Astrocyte (in vitro differentiated cells and primary cell): ENCODE measurements around the gene MICAL2. TPM values are rescaled to one million over a fixed set of nuclear protein-coding genes. Genes with fewer than 3 reads are reported as not detected.

ENCODE experiments used
- DNase-seq: peaks from one replicate; pipeline ENCODE4 v3.0.0-alpha.2; 2010; ENCODE audit warnings: low read depth
- FAIRE-seq: peaks from 2 replicates; lab custom pipeline; 2011; peaks lifted over from hg19 to GRCh38; lab: Jason Lieb, UNC
- H2AFZ ChIP-seq: 2 replicates; pipeline ENCODE4 v1.6.0; 2012; ENCODE audit warnings: low read depth, low read length, inconsistent platforms
- H3K27ac ChIP-seq: 2 replicates; pipeline ENCODE4 v1.5.1; 2011; ENCODE audit warnings: low read depth, low read length, inconsistent platforms
- H3K27me3 ChIP-seq: 2 replicates; pipeline ENCODE4 v1.6.0; 2011; ENCODE audit warnings: low read length, inconsistent platforms; ENCODE audit not compliant: insufficient read depth
- H3K36me3 ChIP-seq: 2 replicates; pipeline ENCODE4 v1.5.1; 2011; ENCODE audit warnings: low read length, inconsistent platforms; ENCODE audit not compliant: insufficient read depth
- H3K4me1 ChIP-seq: 2 replicates; pipeline ENCODE4 v1.5.1; 2011; ENCODE audit warnings: low read length, inconsistent platforms; ENCODE audit not compliant: insufficient read depth
- H3K4me2 ChIP-seq: 2 replicates; pipeline ENCODE4 v1.6.0; 2012; ENCODE audit warnings: low read length, inconsistent platforms
- H3K4me3 ChIP-seq: 2 replicates; pipeline ENCODE4 v1.5.1; 2011; ENCODE audit warnings: low read depth, mild to moderate bottlenecking, low read length, inconsistent platforms; ENCODE audit not compliant: insufficient read depth
- H3K79me2 ChIP-seq: 2 replicates; pipeline ENCODE4 v1.6.0; 2012; ENCODE audit warnings: mild to moderate bottlenecking, low read length, inconsistent platforms; ENCODE audit not compliant: insufficient read depth
- H3K9ac ChIP-seq: 2 replicates; pipeline ENCODE4 v1.6.0; 2012; ENCODE audit warnings: mild to moderate bottlenecking, low read length, inconsistent platforms
- H3K9me3 ChIP-seq: 2 replicates; pipeline ENCODE4 v1.5.1; 2012; ENCODE audit warnings: low read depth, mild to moderate bottlenecking, low read length, inconsistent platforms; ENCODE audit not compliant: insufficient read depth
- H4K20me1 ChIP-seq: 2 replicates; pipeline ENCODE4 v1.6.0; 2012; ENCODE audit warnings: low read length, inconsistent platforms; ENCODE audit not compliant: insufficient read depth
- H3K27ac Mint-ChIP-seq: one replicate; pipeline ENCODE4 v1.8.0; 2021; ENCODE audit warnings: mild to moderate bottlenecking, mixed read lengths; ENCODE audit not compliant: unreplicated experiment
- H3K27me3 Mint-ChIP-seq: one replicate; pipeline ENCODE4 v1.8.0; 2021; ENCODE audit warnings: low read depth, mixed read lengths; ENCODE audit not compliant: unreplicated experiment
- H3K36me3 Mint-ChIP-seq: one replicate; pipeline ENCODE4 v1.8.0; 2021; ENCODE audit warnings: low read depth, mixed read lengths; ENCODE audit not compliant: unreplicated experiment
- H3K4me1 Mint-ChIP-seq: one replicate; pipeline ENCODE4 v1.8.0; 2021; ENCODE audit warnings: low read depth, mixed read lengths; ENCODE audit not compliant: unreplicated experiment
- H3K4me3 Mint-ChIP-seq: one replicate; pipeline ENCODE4 v1.8.0; 2021; ENCODE audit warnings: mild to moderate bottlenecking, moderate library complexity, mixed read lengths; ENCODE audit not compliant: unreplicated experiment
- H3K9me3 Mint-ChIP-seq: one replicate; pipeline ENCODE4 v1.8.0; 2021; ENCODE audit warnings: mild to moderate bottlenecking, mixed read lengths; ENCODE audit not compliant: unreplicated experiment
- EZH2 ChIP-seq: IDR thresholded peaks from 2 replicates; pipeline ENCODE4 v1.6.1; 2012; ENCODE audit warnings: mild to moderate bottlenecking, low read length, inconsistent platforms; ENCODE audit not compliant: insufficient read depth
- total RNA-seq: library from RNA; stranded (reverse); gene quantifications from 2 replicates; pipeline ENCODE4 v1.2.1, GENCODE V29; 2021
- TF ChIP-seq, protein P1 (sequence below): IDR thresholded peaks from 2 replicates; pipeline ENCODE4 v1.5.1; 2011; ENCODE audit warnings: low read depth, mild to moderate bottlenecking, inconsistent platforms, low read length, moderate library complexity; ENCODE audit not compliant: insufficient read depth

Gene MICAL2
- total RNA-seq, 1 donor from 2014 or later, result 357 TPM

DNA sequence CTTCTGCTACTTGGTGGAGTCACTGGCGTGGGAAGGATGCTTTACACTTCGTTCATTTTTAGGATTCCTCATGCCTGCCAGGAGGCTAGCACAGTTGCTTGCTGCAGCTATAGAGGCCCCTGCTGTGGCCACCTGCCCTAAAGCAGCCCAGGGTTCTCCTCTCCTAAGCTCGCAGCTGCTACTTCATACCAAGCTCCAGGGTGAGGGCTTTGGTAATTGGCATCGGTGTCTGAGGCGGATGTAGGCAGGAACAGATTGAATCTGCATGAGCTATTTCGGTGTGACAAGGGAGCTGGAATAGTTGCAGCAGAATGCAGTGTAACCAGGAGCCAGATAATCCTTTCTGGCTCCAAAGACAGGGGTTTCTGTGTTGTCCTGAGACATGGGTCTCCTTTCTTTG lies 133.1 kb downstream of the MICAL2 start:
- Mint-ChIP-seq H3K4me3 (no peak overlapping the region), H3K27me3 (no peaks in the 10 kb centered on the region), H3K9me3 (no peaks in the 10 kb centered on the region), H3K4me1 (peaks cover 34% of the 10 kb centered on the region), H3K36me3 (peaks cover 71% of the 10 kb centered on the region), H3K27ac (peak overlapping the region; percentile 85)
- Histone ChIP-seq H3K9ac (peak overlapping the region; percentile 7), H3K4me2 (no peak overlapping the region), H3K4me3 (no peak overlapping the region), H3K27me3 (no peaks in the 10 kb centered on the region), H4K20me1 (peaks cover 14% of the 10 kb centered on the region), H3K27ac (no peak overlapping the region), H3K36me3 (peaks cover 94% of the 10 kb centered on the region), H3K4me1 (peaks cover 20% of the 10 kb centered on the region), H3K79me2 (peaks cover 46% of the 10 kb centered on the region), H2AFZ (no peak overlapping the region), H3K9me3 (no peaks in the 10 kb centered on the region)
- TF ChIP-seq, protein P1, sequence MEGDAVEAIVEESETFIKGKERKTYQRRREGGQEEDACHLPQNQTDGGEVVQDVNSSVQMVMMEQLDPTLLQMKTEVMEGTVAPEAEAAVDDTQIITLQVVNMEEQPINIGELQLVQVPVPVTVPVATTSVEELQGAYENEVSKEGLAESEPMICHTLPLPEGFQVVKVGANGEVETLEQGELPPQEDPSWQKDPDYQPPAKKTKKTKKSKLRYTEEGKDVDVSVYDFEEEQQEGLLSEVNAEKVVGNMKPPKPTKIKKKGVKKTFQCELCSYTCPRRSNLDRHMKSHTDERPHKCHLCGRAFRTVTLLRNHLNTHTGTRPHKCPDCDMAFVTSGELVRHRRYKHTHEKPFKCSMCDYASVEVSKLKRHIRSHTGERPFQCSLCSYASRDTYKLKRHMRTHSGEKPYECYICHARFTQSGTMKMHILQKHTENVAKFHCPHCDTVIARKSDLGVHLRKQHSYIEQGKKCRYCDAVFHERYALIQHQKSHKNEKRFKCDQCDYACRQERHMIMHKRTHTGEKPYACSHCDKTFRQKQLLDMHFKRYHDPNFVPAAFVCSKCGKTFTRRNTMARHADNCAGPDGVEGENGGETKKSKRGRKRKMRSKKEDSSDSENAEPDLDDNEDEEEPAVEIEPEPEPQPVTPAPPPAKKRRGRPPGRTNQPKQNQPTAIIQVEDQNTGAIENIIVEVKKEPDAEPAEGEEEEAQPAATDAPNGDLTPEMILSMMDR, result no peak
- no peak for TF ChIP-seq EZH2
- FAIRE-seq (no peak), DNase-seq (no peak)

DNA sequence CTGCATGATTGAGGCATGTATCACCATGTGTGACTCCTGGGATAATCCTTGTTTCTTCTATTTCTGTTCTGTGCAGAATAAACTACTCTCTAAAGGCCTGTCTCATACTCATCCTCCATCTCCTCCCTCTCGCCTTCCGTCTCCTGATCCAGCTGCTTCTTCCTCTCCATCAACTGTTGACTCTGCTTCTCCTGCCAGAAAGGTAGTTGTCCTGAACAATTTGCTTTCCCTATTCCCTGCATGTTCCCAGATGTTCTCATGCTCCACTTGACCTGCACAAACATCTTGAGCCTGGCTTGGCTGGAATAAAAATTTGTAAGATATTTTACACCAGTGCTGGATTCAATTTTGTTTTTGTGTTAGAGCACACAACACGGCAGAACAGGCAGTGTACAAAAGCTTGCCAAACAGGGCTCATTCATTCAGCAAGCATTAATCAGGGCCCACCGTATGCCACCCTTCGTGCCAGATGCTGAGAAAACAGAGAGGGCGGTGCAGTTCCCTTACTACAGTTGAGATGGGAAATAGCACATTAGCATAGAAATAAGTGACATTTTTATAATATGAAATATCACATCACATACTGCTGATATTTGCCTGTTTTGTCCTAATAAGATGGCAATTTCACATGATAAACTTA lies 133.6 kb downstream of the MICAL2 start:
- H4K20me1 ChIP-seq, result peaks cover 17% of the 10 kb centered on the region
- no peak overlapping the region for H2AFZ ChIP-seq
- Mint-ChIP-seq H3K36me3 (peaks cover 72% of the 10 kb centered on the region), H3K4me3 (no peak overlapping the region), H3K9me3 (no peaks in the 10 kb centered on the region), H3K27me3 (no peaks in the 10 kb centered on the region), H3K4me1 (peaks cover 33% of the 10 kb centered on the region), H3K27ac (peak overlapping the region; percentile 44)
- TF ChIP-seq, protein P1, result no peak
- TF ChIP-seq EZH2, result no peak
- FAIRE-seq (no peak), DNase-seq (no peak)
- H3K36me3 ChIP-seq, result peaks cover 95% of the 10 kb centered on the region
- H3K27me3 ChIP-seq, result no peaks in the 10 kb centered on the region
- H3K9ac ChIP-seq, result peak overlapping the region; percentile 7
- no peak overlapping the region for H3K4me3 ChIP-seq
- H3K27ac ChIP-seq, result no peak overlapping the region
- no peaks in the 10 kb centered on the region for H3K9me3 ChIP-seq
- H3K4me1 ChIP-seq, result peaks cover 18% of the 10 kb centered on the region
- no peak overlapping the region for H3K4me2 ChIP-seq
- peaks cover 44% of the 10 kb centered on the region for H3K79me2 ChIP-seq

DNA sequence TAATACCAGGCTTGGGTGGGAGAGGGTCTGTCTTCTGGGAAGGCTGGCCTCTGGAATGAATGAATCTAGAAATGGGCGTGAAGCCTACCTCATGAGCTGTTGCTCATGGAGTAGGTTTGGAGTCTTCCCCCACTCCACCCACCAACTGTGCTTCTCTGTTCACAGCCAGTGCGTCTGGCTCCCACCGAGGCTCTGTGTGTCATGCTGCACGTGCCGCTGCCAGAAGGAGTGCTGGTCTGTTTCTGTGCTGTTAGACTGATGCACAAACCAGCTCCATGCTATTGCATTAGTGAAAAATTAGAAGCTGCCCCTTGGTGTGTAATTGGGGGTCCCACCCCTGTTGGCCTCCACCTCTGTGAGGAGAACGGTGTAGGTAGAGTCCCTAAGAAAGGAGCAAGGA lies 134.7 kb downstream of the MICAL2 start:
- FAIRE-seq (no peak), DNase-seq (peak; percentile 20)
- Histone ChIP-seq H3K9me3 (no peaks in the 10 kb centered on the region), H3K27me3 (no peaks in the 10 kb centered on the region), H3K9ac (no peak overlapping the region), H3K27ac (peak overlapping the region; percentile 17), H4K20me1 (peaks cover 17% of the 10 kb centered on the region), H3K4me3 (no peak overlapping the region), H2AFZ (no peak overlapping the region), H3K4me2 (no peak overlapping the region), H3K79me2 (peaks cover 34% of the 10 kb centered on the region), H3K36me3 (peaks cover 95% of the 10 kb centered on the region), H3K4me1 (peaks cover 8% of the 10 kb centered on the region)
- TF ChIP-seq, protein P1, result no peak
- TF ChIP-seq EZH2, result no peak
- Mint-ChIP-seq H3K27me3 (no peaks in the 10 kb centered on the region), H3K27ac (no peak overlapping the region), H3K4me1 (peaks cover 36% of the 10 kb centered on the region), H3K4me3 (no peak overlapping the region), H3K36me3 (peaks cover 74% of the 10 kb centered on the region), H3K9me3 (no peaks in the 10 kb centered on the region)
